T47D (cell line): ENCODE data around the gene GGTLC3.
"Not testable (repeated sequence)": the region's sequence is repeated elsewhere in the genome, so short reads cannot be mapped to it uniquely, and the experiment has no call there.

Experiments used
- DNase-seq, 2 experiments: peaks; one replicate each; pipeline versions ENCODE4 v3.0.0 to v3.0.0-alpha.2; 2011 to 2012; ENCODE audit warnings: low read depth in 1 of 2, low spot score in 1 of 2
- in situ Hi-C: cut with HindIII; loops from 2 replicates; pipeline ENCODE4 v1.10.0; 2016; ENCODE audit warnings: low sequenced_read_pairs, low pct_unique_long_range_greater_than_20kb

Gene GGTLC3

DNA sequence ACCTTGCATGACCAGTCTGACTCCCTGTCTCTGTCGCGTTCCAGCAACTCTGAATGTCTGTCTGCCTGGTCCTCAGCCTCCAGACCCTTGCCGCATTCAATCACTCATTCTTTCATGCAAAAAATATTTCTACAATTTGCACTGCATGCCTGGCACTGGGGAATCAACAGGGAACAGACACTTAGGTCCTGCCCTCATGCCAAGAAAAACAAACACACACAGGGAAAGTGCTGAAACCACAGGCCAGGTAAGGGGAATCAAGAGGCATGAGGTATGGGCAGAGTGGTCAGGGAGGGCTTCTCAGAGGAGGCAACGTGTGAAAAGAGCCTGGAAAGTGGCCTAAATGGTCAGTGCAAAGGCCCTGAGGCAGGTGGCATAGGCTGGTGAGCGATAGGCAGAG lies at the start of gene GGTLC3:
GGTLC3 (minus strand) TSS at position 101 of the 400 bp plus-strand sequence. CDS start 264 bp downstream, outside the sequence.
- in situ Hi-C loops, DNase-seq: not testable (repeated sequence)

DNA sequence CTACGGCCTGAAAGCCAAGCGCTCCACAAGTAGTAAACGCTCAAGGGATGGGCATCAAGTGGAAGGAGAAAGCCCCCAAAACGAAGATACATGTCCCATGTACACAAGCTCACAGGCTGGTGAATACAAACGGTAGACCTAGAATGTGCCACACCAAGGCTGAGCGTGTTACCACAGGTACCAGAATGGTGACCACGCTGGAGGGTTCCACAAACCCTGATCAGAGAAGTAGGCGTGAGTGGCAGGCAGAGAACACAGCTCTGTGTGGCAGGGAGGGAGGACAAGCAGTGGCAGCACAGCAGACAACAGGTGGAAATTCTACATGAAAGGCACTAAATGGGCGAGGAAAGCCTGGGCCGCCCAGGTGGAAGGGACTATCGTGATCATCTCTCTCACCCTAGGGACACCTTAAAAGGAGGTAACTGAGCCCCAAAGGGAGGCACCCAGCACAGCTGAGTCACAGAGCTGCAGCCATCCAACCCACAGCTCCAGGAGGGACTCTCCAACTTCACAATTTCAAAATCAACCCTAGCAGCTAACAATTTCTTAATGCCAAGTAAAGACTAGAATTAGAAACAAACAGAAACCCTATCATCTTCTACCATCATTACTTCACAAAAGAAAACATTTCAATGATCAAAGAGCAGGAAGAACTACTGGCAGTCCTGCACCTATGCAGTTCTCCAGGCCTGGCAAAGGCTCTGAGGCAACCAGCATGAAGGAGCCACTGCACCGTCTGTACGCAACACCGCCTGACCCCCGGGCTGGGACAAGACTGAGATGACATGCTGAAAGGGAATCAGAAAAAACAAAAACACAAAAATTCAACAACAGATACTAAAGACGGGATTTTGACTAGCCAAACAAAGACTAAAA lies 42.4 kb upstream of the GGTLC3 start:
- DNase-seq, in situ Hi-C loops: not testable (repeated sequence)

GRCh38 chr22:18558939-18559338 lies 41.0 kb upstream of the GGTLC3 start:
- in situ Hi-C loops, DNase-seq: not testable (repeated sequence)

GRCh38 chr22:18558516-18558915 lies 40.6 kb upstream of the GGTLC3 start:
- in situ Hi-C loops, DNase-seq: not testable (repeated sequence)

- DNase-seq, in situ Hi-C loops: not testable (repeated sequence)
Observed at GRCh38 chr22:18554280-18555256, 36.6 kb upstream of the GGTLC3 start.

DNA sequence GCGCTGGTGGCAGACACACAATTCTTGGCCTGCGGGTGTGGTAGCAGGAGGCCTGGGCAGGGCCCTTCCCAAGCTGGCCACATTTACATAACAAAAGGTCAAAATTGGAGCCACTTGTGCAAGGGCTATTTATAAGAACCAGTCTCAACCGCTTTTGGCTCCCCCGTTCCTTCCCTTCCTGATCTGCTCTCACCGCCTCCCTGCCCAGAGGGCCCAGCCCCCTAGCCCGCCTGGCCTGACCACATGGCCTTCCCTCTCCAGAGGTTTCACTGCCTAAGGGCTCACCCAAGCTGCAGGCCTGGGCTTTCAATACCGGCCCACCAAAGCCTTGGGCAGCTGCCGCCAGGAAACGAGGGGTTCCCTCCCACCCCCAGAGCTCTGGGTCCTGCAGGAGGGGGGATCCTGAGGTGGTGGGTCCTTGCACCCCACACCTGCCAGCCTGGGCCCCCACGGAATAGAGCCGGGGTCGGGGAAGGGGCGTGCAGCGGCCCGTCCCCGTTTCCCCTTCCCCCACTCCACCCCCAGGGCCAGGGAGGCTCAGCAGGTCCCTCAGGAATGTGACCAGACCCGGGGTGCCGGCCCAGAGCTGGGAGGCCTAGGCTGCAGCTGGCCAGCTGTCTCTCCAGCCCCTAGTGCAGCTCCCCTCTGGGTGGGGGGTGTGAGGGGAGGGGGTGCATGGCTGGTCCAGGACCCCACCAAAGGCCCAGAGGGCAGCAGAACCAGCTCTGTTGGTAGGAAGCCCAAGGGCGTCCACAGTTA lies 35.1 kb upstream of the GGTLC3 start:
- DNase-seq, in situ Hi-C loops: not testable (repeated sequence)

DNA sequence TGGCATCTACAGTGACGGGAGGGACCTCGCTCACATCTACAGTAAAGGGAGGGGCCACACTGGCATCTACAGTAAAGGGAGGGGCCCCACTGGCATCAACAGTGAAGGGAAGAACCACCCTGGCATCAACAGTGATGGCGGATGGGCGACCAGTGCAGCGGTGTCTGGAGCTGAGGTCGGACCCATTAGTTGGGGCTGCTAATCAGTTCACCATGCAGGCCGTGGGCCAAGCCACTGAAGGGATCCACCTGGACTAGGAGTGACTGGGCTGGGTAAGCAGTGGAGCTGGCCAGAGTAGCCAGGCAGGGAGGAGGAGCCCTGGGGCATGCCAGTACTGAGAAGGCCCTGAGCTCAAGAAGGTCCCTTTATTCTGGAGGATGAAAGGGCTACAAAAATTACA lies 33.1 kb upstream of the GGTLC3 start:
- in situ Hi-C loops, DNase-seq: not testable (repeated sequence)

DNA sequence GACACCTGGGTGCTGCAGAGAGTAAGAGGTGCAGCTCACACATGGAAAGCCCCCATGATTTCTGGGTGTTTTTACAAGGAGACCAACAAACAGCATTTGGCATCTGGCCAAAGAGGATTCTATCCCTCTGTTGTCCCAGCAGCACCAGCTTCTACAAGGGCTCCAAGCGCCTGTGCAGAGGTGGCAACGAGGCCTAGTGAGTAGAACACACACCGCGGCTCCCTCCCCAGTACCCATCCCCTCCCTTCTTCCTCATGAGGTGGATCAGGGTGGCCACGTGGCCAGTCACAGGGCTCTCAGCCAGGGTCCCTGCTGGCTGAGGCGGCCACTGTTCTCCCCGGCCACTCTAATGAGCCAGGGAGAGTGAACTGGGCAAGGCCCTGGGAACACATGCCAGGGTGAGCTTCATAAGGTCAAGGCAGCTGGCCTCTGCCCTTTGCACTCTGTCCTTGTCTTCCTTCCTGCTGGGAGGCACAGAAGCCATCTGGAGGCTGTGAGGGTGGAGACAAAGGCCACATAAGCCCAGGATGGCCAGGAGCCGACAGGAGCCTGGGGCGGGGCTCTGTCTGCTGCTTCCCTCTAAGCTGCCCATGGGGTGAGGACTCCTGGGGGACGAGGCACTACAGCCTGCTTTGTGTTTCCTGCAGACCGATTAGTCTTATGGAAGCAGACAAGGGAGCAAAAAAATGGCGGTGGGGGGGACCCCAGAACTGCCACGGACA lies 31.7 kb upstream of the GGTLC3 start:
- DNase-seq, in situ Hi-C loops: not testable (repeated sequence)

DNA sequence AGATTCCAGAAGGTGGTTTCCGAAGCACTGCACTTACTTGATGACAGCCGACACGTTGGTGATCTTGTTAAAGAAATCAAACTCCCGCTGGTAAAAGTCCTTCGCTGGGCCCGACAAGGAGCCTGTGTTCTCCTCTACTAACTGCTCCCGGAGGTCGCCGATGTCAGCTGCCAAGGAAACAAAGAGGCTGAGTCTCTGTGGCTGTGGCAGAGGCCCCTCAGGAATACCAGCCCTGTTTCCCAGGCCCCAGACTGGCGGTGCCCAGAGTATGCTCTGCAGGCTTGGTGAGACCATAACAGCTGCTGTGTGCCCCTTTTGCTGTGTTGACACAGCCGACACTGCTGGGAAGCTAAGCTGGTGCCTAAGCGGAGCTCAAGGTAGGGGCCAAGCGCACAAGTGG lies 26.7 kb upstream of the GGTLC3 start:
- DNase-seq, in situ Hi-C loops: not testable (repeated sequence)

DNA sequence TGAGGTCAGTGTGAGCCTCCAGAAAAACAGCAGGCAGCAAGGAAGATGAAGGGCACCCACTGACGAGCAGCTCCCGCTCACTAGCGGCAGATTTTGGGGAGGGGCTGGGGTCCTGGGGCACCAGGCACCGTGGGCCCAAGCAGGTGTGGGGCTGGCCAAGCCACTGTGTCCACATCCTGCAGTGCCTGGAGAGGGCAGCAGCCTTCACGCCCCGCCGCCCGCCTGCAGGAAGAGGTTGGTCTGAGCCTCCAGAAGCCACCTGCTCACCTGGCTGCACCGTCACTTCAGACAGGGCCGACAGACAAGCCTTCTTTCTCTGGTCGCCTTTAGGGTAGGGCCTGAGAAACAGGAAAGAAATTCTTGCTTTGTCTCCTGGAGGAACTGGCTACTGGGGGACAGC lies 25.4 kb upstream of the GGTLC3 start:
- DNase-seq, in situ Hi-C loops: not testable (repeated sequence)

DNA sequence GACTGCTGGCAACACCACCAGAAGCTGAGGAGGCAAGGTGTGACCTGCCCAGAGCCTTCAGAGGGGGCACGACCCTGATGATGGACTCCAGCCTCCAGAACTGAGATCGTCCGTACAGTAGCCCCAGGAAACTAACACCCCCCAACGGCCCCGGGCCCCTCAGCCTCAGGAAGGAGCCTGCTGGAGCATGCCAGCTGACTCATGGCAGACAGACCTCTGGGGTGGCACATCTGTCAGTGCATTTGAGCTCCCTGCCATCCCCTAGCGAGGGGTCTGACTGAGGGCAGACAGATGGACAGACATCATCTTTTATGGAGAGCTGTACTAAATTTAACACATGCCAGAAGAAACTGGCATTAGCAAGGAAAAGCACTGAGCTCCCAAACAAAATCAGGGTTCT lies 22.0 kb upstream of the GGTLC3 start:
- DNase-seq, in situ Hi-C loops: not testable (repeated sequence)

DNA sequence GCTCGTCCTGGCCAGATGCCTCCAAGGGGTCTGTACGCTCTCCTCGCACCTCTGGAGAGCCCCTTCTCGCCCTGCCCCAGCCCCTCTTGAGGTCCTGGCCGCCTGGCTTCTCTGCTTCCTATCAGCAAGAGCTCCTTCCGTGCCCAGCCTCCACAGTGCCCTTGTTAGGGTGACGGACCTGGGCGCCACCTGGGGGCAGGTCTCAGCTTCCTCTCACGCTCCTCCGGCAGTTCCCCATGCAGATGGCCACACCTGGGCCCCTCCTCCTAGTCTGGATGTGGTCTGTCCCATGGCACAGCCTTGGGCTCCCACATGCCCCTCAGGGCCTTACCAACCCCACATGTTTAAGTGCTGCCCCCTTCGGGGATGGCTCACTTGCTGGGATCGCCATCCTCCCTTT lies 16.4 kb upstream of the GGTLC3 start:
- DNase-seq, in situ Hi-C loops: not testable (repeated sequence)

DNA sequence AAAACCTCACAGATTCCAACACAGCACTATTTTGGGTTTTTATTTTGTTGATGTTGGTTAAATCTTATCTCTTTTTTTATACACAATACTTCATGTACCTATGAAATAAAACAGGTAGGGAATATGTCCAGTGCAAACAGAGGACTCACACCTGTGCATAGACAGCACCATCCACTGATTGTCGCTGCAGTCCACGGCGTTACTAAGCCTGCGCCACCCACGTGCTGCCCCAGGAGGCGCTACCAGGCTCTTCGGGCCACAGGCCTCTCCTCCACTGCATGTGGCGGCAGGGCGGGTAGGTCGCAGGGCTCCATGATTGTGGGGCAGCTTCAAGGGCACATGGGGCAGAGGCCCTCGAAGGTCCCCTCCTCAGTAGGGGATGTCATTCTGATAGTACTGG lies 15.7 kb upstream of the GGTLC3 start:
- in situ Hi-C loops, DNase-seq: not testable (repeated sequence)

DNA sequence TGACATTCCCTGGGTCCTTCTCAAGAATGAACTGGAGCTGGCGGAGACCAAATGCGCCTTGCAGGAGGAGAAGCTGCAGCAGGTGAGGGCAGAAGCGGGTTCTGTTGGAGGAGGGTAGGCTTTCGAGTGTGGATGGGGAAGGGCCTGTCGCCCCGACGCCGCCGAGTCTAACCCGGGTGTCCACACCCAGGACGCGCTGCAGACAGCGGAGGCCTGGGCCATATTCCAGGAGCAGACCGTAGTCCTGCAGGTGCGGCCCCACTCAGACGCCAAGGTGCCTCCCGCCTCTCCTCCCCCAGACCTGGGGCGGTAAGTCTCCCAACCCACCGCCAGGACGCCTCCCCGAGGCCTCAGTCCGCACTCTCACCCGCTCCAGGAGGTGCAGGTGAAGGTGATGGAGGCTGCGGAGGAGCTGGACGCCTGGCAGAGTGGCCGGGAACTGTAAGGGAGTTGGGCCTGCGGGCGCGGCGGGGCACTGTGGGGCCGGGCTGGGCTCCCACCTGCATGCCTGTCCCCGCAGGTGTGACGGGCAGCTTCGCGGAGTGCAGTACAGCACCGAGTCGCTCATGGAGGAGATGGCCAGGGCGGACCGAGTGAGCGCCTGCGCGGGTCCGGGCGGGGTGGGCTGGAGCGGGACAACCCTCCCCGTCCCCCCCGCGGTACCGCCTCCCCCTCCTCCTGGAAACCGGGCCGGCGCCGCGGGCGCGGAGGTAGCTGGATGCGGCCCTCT lies 11.6 kb upstream of the GGTLC3 start:
- DNase-seq, in situ Hi-C loops: not testable (repeated sequence)

DNA sequence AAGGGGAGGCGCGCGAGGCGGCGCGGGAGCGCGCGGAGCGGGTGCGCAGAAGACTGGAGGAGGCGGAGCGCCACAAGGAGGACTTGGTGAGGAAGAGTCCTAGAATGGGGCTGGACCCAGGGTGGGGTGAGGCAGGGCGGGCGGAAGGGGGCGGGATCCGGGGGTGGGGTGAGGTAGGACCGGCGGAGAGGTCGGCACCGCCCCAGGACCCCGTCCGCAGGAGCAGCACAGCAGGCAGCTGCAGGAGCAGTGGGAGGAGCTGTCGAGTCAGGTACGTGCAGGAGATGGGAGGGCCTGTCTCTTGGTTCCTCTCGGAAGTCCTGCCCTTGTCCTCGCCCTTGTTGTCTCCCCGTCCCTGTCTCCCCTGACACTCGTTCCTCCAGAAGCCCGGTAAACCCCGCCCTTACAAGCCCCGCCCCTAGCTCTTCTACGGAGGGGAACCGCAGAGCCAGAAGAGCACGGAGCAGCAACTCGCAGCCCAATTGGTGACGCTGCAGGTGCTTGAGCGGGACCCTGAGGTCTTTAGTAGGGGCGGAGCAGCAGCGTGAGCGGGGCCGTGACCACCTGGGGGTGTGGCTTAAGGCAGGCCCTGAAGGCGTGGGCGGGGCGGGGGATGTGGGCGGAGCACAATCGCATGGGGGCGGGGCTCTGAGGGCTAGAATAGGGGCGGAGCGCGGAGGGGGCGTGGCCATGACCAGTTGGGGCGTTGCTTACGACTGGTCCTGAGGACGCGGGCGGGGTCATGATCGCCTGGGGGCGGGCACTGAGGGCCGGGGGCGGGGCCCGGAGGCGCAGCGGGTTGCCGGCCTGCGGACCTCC lies 10.8 kb upstream of the GGTLC3 start:
- DNase-seq = peak in 1 of 2 experiments; percentile 78
- in situ Hi-C loops = not testable (repeated sequence)
